Superior temporal gyrus (tissue), 1 donor: Measurements from ENCODE around the gene CASQ2.
"Not testable (repeated sequence)": the region's sequence is repeated elsewhere in the genome, so short reads cannot be mapped to it uniquely, and the experiment has no call there.

Experiments
- DNase-seq: peaks from one replicate; pipeline ENCODE4 v3.0.0-alpha.2; 2016; ENCODE audit errors: extremely low spot score

The CASQ2 gene

DNA sequence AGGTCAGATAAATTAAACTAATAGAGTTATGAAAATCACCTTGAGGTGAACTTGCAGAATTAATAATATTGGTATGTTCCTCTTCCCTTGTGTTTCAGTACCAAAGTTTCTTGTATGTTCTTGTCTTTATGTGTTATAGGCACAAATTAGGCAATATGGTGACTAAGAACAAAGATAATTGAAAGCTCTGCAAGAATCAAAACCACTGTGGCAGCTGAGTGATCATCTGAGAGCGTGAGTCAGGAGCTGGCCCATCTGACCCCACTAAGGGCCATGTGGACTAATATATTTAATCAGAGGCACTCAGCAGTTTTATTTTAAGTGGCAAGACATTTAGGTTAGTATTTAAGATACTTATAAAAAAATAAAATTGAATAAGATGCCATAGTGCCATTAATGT lies 12.8 kb upstream of the CASQ2 start:
- no peak for DNase-seq

DNA sequence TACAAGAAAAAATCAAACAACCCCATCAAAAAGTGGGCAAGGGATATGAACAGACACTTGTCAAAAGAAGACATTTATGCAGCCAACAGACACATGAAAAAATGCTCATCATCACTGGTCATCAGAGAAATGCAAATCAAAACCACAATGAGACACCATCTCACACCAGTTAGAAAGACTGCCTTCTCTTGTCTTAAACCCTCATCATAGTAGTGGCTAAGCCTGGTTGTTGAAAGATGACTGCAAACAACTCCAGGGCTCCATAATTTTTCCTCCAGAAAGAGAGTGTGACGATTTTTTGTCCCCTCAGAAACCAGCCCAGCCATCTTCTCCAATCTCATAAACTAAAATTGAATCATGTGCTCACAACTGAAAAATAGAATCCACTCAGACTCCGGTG lies 12.1 kb upstream of the CASQ2 start:
- DNase-seq, result not testable (repeated sequence)

GRCh38 chr1:115779075-115779474 lies 10.6 kb upstream of the CASQ2 start:
- not testable (repeated sequence) for DNase-seq

GRCh38 chr1:115771847-115772457 lies 3.4 kb upstream of the CASQ2 start:
- DNase-seq, result peak; percentile 94

DNA sequence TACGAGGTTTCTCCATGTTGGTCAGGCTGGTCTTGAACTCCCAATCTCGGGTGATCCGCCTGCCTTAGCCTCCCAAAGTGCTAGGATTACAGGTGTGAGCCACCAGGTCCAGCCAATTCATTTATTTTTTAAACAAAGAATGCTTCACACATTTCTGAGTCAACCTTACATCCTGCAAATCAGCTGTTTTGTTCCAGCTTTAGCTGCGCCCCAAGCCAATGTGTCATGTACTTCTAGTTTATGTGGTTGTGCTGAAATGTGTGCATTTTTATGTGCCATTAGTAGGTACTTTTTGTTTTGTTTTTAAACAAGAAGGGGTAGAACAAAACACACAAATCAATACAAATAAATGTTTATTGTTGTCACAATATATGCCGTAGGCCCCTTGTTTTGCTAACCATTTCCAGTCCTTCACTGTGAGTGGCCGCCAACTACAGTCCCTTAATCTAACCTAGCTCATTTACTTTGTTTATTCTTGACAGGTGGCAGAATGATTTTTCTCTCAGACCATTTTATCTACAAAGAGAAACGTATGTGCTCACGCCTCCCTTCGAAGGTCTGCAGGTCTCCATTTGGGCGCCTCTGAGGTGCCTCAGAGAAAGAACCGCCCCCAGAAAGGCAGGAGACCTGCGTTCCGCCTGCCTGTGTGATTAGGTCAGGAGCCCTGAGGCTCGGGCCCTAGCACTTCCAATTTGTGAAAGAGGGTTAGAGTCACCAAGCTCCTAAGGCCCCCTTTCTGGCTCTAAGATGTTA lies 2.8 kb upstream of the CASQ2 start:
- DNase-seq, result no peak

GRCh38 chr1:115767403-115767802 lies 1.1 kb downstream of the CASQ2 start:
- DNase-seq, result no peak

DNA sequence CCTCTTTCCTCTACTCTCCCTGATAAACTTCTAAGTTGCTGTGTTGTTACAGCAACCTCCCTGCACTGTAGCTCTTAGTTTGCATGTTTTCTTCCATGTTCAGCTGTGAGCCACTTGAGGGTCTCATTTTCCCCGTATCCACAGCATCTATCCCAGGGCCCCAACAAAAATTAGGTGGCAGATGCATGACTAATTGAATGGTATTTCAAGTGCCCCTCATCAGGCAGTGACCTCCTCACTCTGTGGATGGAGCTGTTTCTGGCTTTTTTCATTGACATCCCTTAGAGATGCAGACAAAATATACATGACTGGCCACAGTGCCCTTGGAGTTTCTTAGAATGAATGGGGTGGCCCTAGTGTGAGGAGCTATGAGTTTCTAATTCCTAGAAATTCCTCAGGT lies 3.4 kb downstream of the CASQ2 start:
- no peak for DNase-seq

DNA sequence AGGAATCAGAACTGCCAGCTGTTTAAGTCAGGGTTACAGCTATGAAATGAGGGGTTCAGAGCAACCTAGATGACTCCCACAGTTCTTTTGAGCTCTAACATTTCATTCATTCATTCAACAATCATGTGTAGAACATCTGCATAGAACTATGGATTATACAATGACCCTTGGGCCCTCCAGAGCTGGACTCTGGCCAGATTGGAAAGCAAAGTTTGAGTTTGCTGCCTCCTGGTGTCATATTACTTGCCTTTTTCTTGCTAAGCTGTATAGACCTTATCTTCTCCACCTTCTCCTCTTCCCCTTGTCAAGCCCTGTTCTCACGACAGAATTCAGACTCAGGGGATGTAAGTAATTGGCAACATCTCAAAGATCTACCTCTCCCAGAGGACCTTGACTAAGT lies 4.0 kb downstream of the CASQ2 start:
- no peak for DNase-seq

DNA sequence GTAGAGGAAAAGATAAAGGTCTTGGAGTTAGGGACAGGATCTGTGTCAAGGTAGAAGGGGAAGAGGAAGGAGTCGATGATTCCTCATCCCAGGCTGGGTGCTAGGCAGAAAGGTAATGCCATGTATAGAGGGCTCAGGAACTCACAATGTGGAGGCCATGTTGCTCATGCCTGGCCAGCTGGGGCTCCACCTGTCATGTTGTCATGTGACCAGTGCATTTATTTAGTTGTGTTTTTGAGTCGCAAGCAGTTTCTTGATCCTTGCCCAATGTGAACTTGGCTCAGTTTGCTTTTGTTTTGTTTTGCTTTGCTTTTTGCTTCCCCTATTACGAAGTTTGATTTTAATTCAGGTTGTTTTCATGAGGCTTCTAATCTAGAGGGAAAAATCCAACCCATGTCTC lies 5.7 kb downstream of the CASQ2 start:
- no peak for DNase-seq

GRCh38 chr1:115761601-115762302 lies 6.8 kb downstream of the CASQ2 start:
- no peak for DNase-seq

DNA sequence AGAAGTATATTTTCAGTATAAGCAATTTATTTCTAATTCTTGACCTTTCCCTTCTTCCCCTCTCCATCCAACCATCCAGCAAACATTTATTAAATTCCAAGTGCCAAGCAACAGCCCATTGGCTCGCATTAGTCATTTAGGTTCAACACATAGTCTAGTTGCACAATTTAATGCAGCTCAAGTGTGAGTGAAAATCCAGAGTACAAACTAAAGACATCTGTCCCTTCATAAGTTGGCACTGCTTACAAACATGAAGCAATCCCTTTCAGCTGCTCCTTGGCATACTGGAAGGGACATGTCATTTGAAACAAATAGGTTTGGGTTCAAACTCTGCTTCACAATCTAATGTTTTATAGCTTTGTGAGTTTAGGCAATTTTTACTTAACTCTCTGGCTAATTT lies 10.7 kb downstream of the CASQ2 start:
- no peak for DNase-seq

DNA sequence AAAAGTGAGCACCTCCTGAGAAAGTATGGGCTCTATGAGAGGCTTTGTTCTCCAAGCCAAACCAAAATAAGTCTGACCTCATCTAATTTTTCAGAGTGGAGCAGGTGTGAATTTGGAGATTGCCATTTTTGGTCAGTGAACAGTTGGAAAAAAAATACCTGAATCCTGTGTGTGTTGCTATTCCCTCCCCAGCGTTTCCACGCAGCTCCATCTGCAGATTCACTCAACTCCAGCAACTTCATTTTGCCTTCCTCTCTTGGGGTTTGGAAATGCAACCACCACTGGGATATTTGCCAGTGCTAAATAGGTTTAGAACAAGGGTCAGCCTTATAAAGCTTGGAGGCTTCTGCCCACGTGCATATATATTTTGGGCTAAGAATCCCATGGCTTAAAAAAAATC lies 11.2 kb downstream of the CASQ2 start:
- no peak for DNase-seq

GRCh38 chr1:115755456-115756370 lies 12.8 kb downstream of the CASQ2 start:
- no peak for DNase-seq

- DNase-seq, result no peak
Measured at GRCh38 chr1:115753830-115754229, 14.7 kb downstream of the CASQ2 start.

DNA sequence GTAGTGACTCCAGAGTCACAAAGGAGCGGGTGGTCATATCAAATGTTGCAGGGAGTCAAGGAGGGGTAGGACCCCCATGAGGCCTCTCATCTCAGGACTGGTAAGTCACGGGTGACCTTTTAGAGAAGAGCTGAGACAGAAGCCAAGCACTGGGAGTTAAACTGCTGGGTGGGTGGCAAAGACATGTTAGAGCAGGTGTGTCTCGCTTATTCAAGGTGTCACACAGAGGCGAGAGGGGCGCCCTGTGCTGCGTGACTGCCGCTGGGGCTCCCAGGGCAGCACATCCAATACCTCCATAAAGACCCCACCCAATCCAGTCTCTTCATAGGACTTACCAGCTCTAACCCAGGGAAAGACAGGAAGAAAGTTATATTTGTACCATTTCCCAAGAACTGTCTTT lies 15.2 kb downstream of the CASQ2 start:
- DNase-seq, result no peak

GRCh38 chr1:115748401-115749150 lies 19.9 kb downstream of the CASQ2 start:
- DNase-seq, result no peak

GRCh38 chr1:115746021-115746690 lies 22.4 kb downstream of the CASQ2 start:
- no peak for DNase-seq

GRCh38 chr1:115744646-115745275 lies 23.8 kb downstream of the CASQ2 start:
- peak; percentile 51 for DNase-seq

GRCh38 chr1:115740811-115741210 lies 27.7 kb downstream of the CASQ2 start:
- no peak for DNase-seq

GRCh38 chr1:115732316-115732715 lies 36.2 kb downstream of the CASQ2 start:
- no peak for DNase-seq
